Activated naive CD8-positive, alpha-beta T cell treated with anti-CD3 and anti-CD28 coated beads, Interleukin-2, amount 50 U/mL, for 24 hours (primary cell): Measurements from ENCODE around the gene FSIP1.

ENCODE experiments used
- ATAC-seq: fragments of 150-1000 bp; cut with Tn5 transposase; one replicate; pipeline ENCODE4 v1.10.0; 2021
- DNase-seq: peaks from one replicate; pipeline ENCODE4 v3.0.0; 2021
- H3K27ac Mint-ChIP-seq: one replicate; pipeline ENCODE4 v1.8.0; 2021; ENCODE audit warnings: mild to moderate bottlenecking, mixed read lengths
- H3K27me3 Mint-ChIP-seq: one replicate; pipeline ENCODE4 v1.8.0; 2021; ENCODE audit warnings: mixed read lengths
- H3K36me3 Mint-ChIP-seq: one replicate; pipeline ENCODE4 v1.8.0; 2021; ENCODE audit warnings: low read depth, mixed read lengths
- H3K4me1 Mint-ChIP-seq: one replicate; pipeline ENCODE4 v1.8.0; 2021; ENCODE audit warnings: mixed read lengths
- H3K4me3 Mint-ChIP-seq: one replicate; pipeline ENCODE4 v1.8.0; 2021; ENCODE audit warnings: mild to moderate bottlenecking, moderate library complexity, mixed read lengths
- H3K9me3 Mint-ChIP-seq: one replicate; pipeline ENCODE4 v1.8.0; 2021; ENCODE audit warnings: mixed read lengths

The FSIP1 gene

GRCh38 chr15:39799552-39800011 is 16.9 kb upstream of the FSIP1 start:
- Mint-ChIP-seq H3K4me3 (no peak overlapping the region), H3K36me3 (no peaks in the 10 kb centered on the region), H3K27ac (no peak overlapping the region), H3K27me3 (peaks cover 14% of the 10 kb centered on the region), H3K9me3 (no peaks in the 10 kb centered on the region), H3K4me1 (no peaks in the 10 kb centered on the region)
- no peak for DNase-seq
- ATAC-seq: no peak

GRCh38 chr15:39798382-39798781 is 15.7 kb upstream of the FSIP1 start:
- Mint-ChIP-seq H3K27ac (no peak overlapping the region), H3K9me3 (no peaks in the 10 kb centered on the region), H3K36me3 (no peaks in the 10 kb centered on the region), H3K27me3 (peaks cover 18% of the 10 kb centered on the region), H3K4me1 (no peaks in the 10 kb centered on the region), H3K4me3 (no peak overlapping the region)
- DNase-seq (no peak), ATAC-seq (no peak)

DNA sequence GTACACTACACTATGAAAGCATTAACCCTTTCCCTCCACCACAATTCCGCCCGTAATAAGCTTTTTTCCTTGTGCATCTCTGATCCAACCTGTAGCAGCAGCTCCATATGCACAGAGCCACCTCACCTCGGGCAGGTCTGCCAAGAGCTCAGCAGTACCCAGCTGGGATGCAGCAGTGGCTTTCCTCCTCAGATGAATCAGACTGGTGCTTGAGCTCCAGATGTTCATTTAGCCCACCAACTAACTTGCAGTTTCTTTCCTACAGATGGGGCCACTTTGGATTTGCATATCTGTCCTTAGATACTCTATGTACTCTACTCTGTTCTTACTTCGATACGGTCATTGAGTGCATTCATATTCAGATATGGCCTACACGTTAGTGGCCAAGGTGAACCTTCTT is 14.8 kb upstream of the FSIP1 start:
- Mint-ChIP-seq H3K4me1 (no peaks in the 10 kb centered on the region), H3K4me3 (no peak overlapping the region), H3K9me3 (no peaks in the 10 kb centered on the region), H3K27ac (no peak overlapping the region), H3K27me3 (peaks cover 18% of the 10 kb centered on the region), H3K36me3 (no peaks in the 10 kb centered on the region)
- DNase-seq: no peak
- no peak for ATAC-seq

DNA sequence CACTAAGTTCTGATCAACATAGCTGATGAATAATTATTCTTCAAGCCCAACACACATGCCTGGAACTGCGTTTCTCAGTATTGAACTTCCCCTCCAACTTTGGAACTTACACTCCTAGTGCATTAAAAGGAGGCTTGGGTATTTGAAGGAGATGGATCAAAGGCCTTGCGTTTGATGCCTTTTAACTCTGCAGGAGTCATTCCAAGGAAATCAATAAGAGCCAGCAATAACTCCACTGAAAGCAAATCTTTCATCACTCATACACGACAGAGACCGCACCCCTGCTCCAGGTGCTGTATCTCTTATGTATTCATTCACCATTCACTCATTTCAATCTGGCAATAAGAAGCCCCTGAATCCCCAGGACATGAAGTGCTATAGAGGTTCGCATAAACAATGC is 14.0 kb upstream of the FSIP1 start:
- Mint-ChIP-seq H3K27ac (no peak overlapping the region), H3K9me3 (no peaks in the 10 kb centered on the region), H3K4me3 (no peak overlapping the region), H3K36me3 (no peaks in the 10 kb centered on the region), H3K27me3 (peaks cover 17% of the 10 kb centered on the region), H3K4me1 (no peaks in the 10 kb centered on the region)
- no peak for DNase-seq
- no peak for ATAC-seq

- no peak for DNase-seq
- Mint-ChIP-seq H3K36me3 (no peaks in the 10 kb centered on the region), H3K4me3 (no peak overlapping the region), H3K4me1 (no peaks in the 10 kb centered on the region), H3K27ac (no peak overlapping the region), H3K9me3 (no peaks in the 10 kb centered on the region), H3K27me3 (peaks cover 15% of the 10 kb centered on the region)
- no peak for ATAC-seq
Measured at GRCh38 chr15:39795486-39795885, 12.8 kb upstream of the FSIP1 start.

- Mint-ChIP-seq H3K4me1 (no peaks in the 10 kb centered on the region), H3K9me3 (no peaks in the 10 kb centered on the region), H3K4me3 (no peak overlapping the region), H3K27ac (no peak overlapping the region), H3K27me3 (peaks cover 15% of the 10 kb centered on the region), H3K36me3 (no peaks in the 10 kb centered on the region)
- DNase-seq: no peak
- ATAC-seq: no peak
Measured at GRCh38 chr15:39794954-39795353, 12.3 kb upstream of the FSIP1 start.

DNA sequence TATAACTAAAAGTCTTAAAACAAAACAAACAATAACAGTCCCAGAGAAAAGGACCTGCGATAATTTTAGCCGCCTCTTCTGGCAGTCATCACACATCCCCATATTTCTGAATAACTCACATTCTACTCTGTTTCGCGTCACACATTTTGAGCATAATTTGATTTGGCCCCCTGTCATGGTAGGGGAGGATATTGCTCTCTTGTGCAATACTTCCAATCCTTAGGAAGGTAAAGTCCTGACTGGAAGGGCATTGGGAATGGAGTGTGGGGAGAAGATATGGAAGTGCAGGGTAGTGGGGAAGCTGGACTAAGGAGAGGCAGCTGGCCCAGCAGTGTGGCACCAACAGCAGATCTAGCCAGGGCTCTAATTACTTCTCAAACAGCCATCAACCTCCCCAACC is 11.3 kb upstream of the FSIP1 start:
- Mint-ChIP-seq H3K36me3 (no peaks in the 10 kb centered on the region), H3K27ac (no peak overlapping the region), H3K27me3 (peaks cover 15% of the 10 kb centered on the region), H3K4me3 (no peak overlapping the region), H3K4me1 (no peaks in the 10 kb centered on the region), H3K9me3 (no peaks in the 10 kb centered on the region)
- DNase-seq: no peak
- no peak for ATAC-seq

- H3K36me3 Mint-ChIP-seq: no peaks in the 10 kb centered on the region
- no peak for DNase-seq
- H3K27ac Mint-ChIP-seq: no peak overlapping the region
- H3K27me3 Mint-ChIP-seq: peaks cover 12% of the 10 kb centered on the region
- H3K4me1 Mint-ChIP-seq: peaks cover 9% of the 10 kb centered on the region
- H3K9me3 Mint-ChIP-seq: no peaks in the 10 kb centered on the region
- no peak overlapping the region for H3K4me3 Mint-ChIP-seq
- ATAC-seq: no peak
Measured at GRCh38 chr15:39792844-39793335, 10.2 kb upstream of the FSIP1 start.

GRCh38 chr15:39792025-39792843 is 9.6 kb upstream of the FSIP1 start:
- H3K27me3 Mint-ChIP-seq: peaks cover 12% of the 10 kb centered on the region
- H3K4me3 Mint-ChIP-seq: no peak overlapping the region
- peaks cover 16% of the 10 kb centered on the region for H3K4me1 Mint-ChIP-seq
- H3K27ac Mint-ChIP-seq: no peak overlapping the region
- H3K9me3 Mint-ChIP-seq: no peaks in the 10 kb centered on the region
- ATAC-seq: no peak
- no peak for DNase-seq
- no peaks in the 10 kb centered on the region for H3K36me3 Mint-ChIP-seq

DNA sequence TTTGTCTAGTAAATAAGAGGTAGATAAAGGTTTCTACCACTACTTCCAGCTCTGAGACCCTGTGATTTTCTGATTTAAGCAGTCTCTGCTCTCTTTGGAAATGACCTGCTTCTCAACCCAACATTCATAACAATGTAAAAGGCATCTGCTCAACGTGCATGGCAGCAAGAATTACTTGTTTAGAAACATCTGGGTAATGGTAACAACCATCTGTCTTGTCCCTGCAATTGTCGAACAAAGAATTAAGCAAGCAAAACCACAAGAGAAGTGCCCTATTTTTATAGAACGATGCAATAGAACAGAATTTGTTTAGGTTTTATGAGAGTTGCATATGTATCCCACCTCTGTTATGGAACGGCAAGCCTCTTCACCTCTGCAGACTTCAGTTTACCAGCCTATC is 7.1 kb upstream of the FSIP1 start:
- Mint-ChIP-seq H3K36me3 (no peaks in the 10 kb centered on the region), H3K4me3 (no peak overlapping the region), H3K27ac (no peak overlapping the region), H3K9me3 (no peaks in the 10 kb centered on the region), H3K4me1 (peaks cover 33% of the 10 kb centered on the region), H3K27me3 (peaks cover 4% of the 10 kb centered on the region)
- ATAC-seq (no peak), DNase-seq (no peak)

DNA sequence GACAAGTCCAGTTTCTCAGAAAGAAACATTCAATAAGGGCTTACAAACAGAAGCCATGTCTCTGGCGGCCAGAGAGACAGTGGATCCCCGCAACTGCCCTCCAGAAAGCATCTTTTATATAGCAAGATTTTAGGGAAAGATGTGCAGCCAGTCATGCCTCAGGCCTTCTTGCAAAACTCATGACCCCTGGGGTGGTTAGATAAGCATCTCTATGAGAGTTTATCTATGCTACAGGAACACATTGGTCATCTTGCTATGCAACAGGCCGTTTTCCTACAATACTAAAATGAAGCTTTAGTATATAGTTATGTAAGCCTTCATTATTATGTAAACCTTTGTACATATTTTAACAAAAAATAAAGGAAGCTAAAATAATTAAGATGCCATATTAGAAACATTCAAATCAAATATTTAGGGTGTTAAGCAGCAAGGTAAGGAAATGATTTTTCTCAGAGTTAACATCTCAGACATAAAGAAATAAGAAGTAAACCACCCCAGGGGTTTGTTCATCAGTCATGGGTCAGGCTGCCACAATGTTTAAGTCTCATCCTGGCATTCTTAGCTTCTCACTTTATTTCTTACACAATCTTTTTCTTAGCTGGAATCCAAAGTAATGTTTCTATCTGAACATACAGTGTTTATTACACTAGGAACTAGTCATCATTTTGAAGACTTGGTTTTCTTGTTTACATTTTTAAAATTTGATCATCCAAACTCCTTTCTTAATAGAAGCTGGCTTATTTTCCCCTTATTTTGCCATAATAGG is 6.3 kb upstream of the FSIP1 start:
- Mint-ChIP-seq H3K9me3 (no peaks in the 10 kb centered on the region), H3K4me3 (no peak overlapping the region), H3K36me3 (no peaks in the 10 kb centered on the region), H3K4me1 (peaks cover 40% of the 10 kb centered on the region), H3K27ac (no peak overlapping the region), H3K27me3 (no peaks in the 10 kb centered on the region)
- ATAC-seq (no peak), DNase-seq (no peak)

DNA sequence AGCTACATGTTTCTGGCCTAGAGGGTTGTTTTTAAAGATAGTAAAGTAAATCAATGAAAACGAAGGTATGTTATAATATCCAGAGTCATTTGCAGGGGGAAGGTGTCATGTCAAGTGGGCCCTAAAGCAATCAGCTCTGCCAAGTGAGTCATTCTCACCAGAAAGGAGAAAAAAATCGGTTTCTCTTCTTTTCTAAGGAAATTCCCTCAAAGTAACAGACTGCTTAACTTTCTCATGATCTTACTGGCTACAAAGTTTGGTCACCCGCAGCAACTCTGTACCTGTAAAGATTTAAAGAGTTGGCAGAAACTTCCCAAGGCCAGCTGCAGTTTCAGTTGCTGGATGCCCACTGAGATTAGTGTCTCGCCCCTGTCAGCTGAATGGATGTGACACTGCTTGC is 5.5 kb upstream of the FSIP1 start:
- H3K4me3 Mint-ChIP-seq: no peak overlapping the region
- H3K27me3 Mint-ChIP-seq: no peaks in the 10 kb centered on the region
- peaks cover 46% of the 10 kb centered on the region for H3K4me1 Mint-ChIP-seq
- H3K9me3 Mint-ChIP-seq: no peaks in the 10 kb centered on the region
- H3K36me3 Mint-ChIP-seq: no peaks in the 10 kb centered on the region
- no peak overlapping the region for H3K27ac Mint-ChIP-seq
- DNase-seq (no peak), ATAC-seq (peak; percentile 86)

DNA sequence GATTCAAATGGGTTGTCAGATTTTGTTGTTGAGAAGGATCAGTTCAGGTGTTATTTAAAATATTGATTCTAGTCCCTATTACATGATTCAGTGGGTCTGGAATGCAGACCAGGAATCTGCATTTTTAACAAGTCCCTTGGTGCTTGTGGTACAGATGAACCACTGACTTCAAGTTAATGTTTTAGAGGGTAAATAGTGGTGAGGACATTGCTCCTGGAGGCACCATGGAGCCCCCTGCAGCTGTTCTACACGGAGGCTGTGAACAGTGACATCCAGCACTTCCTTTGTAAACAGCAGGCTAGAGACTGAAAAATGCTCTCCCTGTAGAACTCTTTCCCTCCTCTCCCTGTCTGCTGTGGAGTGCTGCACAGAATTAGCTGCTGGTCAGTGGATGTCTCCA is 4.8 kb upstream of the FSIP1 start:
- no peaks in the 10 kb centered on the region for H3K36me3 Mint-ChIP-seq
- no peaks in the 10 kb centered on the region for H3K27me3 Mint-ChIP-seq
- peaks cover 48% of the 10 kb centered on the region for H3K4me1 Mint-ChIP-seq
- H3K27ac Mint-ChIP-seq: no peak overlapping the region
- H3K4me3 Mint-ChIP-seq: no peak overlapping the region
- DNase-seq (no peak), ATAC-seq (no peak)
- H3K9me3 Mint-ChIP-seq: no peaks in the 10 kb centered on the region

DNA sequence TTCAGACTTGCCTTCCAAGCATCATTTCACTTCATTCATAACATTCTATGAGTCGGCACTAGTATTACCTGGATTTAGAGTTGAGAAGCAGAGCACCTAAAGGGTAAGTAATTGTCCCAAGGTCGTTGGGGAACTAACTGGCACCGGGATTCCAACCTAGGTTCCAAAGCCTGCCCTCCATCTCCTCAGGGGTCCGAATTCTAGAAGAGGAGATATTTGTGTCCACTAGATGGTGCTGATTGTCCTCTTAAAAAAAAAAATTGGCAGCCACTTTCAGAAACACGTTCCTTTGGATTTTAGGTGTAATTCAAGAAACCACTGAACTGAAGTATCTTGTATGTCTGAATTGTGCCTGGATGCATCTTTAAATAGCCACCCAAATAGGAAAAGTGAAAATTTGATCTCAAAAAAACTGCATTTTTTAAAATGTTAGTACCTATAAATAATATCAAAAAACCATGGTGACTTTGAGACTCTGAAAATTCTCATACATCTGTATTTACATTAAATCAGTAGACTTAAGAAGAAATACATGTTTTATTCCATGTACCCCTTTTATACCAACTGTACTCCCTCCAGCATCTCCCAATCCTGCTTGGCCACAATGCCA is 3.9 kb upstream of the FSIP1 start:
- Mint-ChIP-seq H3K9me3 (no peaks in the 10 kb centered on the region), H3K4me3 (no peak overlapping the region), H3K36me3 (no peaks in the 10 kb centered on the region), H3K27me3 (no peaks in the 10 kb centered on the region), H3K4me1 (peaks cover 51% of the 10 kb centered on the region), H3K27ac (no peak overlapping the region)
- ATAC-seq: no peak
- no peak for DNase-seq

DNA sequence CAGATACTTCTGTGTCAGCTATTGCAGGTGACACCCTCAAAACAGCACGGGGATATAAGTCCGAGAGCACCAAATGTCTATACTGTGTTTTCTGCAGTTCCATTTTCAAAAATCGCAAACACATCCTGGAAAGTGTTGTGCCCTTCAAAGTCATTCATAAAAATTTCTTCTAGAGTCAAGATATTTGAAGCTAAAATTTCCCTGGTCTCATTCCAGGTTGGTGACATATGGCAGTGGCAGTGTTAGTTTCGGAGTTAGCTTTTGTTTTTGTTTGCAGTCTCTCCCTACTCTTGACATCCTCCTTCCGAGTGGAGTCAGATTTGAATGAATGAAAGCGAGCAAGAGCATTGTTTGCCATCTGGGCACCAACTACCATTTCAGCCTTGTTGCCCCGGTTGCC is 3.2 kb upstream of the FSIP1 start:
- Mint-ChIP-seq H3K4me1 (peaks cover 54% of the 10 kb centered on the region), H3K4me3 (no peak overlapping the region), H3K27me3 (no peaks in the 10 kb centered on the region), H3K27ac (no peak overlapping the region), H3K9me3 (no peaks in the 10 kb centered on the region), H3K36me3 (no peaks in the 10 kb centered on the region)
- no peak for ATAC-seq
- no peak for DNase-seq
